WTC11 (cell line): Measurements from ENCODE around the gene HNRNPAB. TPM values are rescaled to one million over a fixed set of nuclear protein-coding genes. Genes with fewer than 3 reads are reported as not detected.
A peak's percentile ranks its signal among the peaks of the same experiment; 100 is the strongest.

Experiments used
- ATAC-seq: fragments of 200-7000 bp; cut with Tn5 transposase; 2 replicates; pipeline ENCODE4 v1.10.0; 2021; ENCODE audit warnings: mild to moderate bottlenecking, moderate library complexity
- CTCF ChIA-PET: fragments of 300-600 bp; sonication (Branson Sonifier 250); formaldehyde crosslinking; loops from one replicate; lab custom pipeline; 2021; ENCODE audit warnings: antibody characterized with exemption; lab: Charles Lee
- POLR2A ChIA-PET: fragments of 350-600 bp; sonication (Branson Sonifier 250); formaldehyde crosslinking; loops from one replicate; lab custom pipeline; 2021; ENCODE audit warnings: antibody characterized with exemption; lab: Charles Lee
- DNase-seq: peaks from one replicate; pipeline ENCODE4 v3.0.0; 2021; ENCODE audit warnings: low spot score
- H3K27ac Mint-ChIP-seq: 2 replicates; pipeline ENCODE4 v1.8.0; 2021; ENCODE audit warnings: mixed read lengths
- H3K27me3 Mint-ChIP-seq: 2 replicates; pipeline ENCODE4 v1.8.0; 2021; ENCODE audit warnings: low read depth, mild to moderate bottlenecking, moderate library complexity, mixed read lengths
- H3K36me3 Mint-ChIP-seq: 2 replicates; pipeline ENCODE4 v1.8.0; 2021; ENCODE audit warnings: mixed read lengths
- H3K4me1 Mint-ChIP-seq: 2 replicates; pipeline ENCODE4 v1.8.0; 2022; ENCODE audit warnings: mixed read lengths
- H3K4me3 Mint-ChIP-seq: 2 replicates; pipeline ENCODE4 v1.8.0; 2021; ENCODE audit warnings: mild to moderate bottlenecking, moderate library complexity, mixed read lengths
- H3K9me3 Mint-ChIP-seq: 2 replicates; pipeline ENCODE4 v1.8.0; 2021; ENCODE audit warnings: mixed read lengths
- AR ChIP-seq: fragments of 250-450 bp; sonication (Bioruptor Pico); IDR thresholded peaks from 2 replicates; pipeline ENCODE4 v1.9.0; 2021; ENCODE audit warnings: mild to moderate bottlenecking
- ATF2 ChIP-seq: sonication (generic); formaldehyde crosslinking; IDR thresholded peaks from 2 replicates; pipeline ENCODE4 v1.8.1; 2022; ENCODE audit warnings: low read depth, missing genetic modification reagents, borderline replicate concordance
- ATF3 ChIP-seq: sonication (generic); formaldehyde crosslinking; conservative IDR thresholded peaks from 2 replicates; pipeline ENCODE4 v1.8.1; 2022; ENCODE audit warnings: mild to moderate bottlenecking, missing genetic modification reagents
- ERG ChIP-seq: fragments of 250-450 bp; sonication (Bioruptor Pico); IDR thresholded peaks from 2 replicates; pipeline ENCODE4 v1.8.0; 2021; ENCODE audit warnings: mild to moderate bottlenecking
- FOXP4 ChIP-seq: sonication (generic); formaldehyde crosslinking; IDR thresholded peaks from 2 replicates; pipeline ENCODE4 v1.8.0; 2022; ENCODE audit warnings: mild to moderate bottlenecking, missing genetic modification reagents
- GABPB1 ChIP-seq: sonication (generic); formaldehyde crosslinking; IDR thresholded peaks from 2 replicates; pipeline ENCODE4 v1.8.1; 2023; ENCODE audit warnings: mild to moderate bottlenecking, missing genetic modification reagents
- MAX ChIP-seq: sonication (generic); formaldehyde crosslinking; IDR thresholded peaks from 2 replicates; pipeline ENCODE4 v1.8.0; 2022; ENCODE audit warnings: mild to moderate bottlenecking, missing genetic modification reagents
- MXD4 ChIP-seq: fragments of 250-450 bp; sonication (Bioruptor Pico); IDR thresholded peaks from 2 replicates; pipeline ENCODE4 v1.8.0; 2021; ENCODE audit warnings: mild to moderate bottlenecking, moderate library complexity, borderline replicate concordance
- NFATC4 ChIP-seq: fragments of 250-450 bp; sonication (Bioruptor Pico); IDR thresholded peaks from 2 replicates; pipeline ENCODE4 v1.9.0; 2021; ENCODE audit warnings: mild to moderate bottlenecking
- NR1H2 ChIP-seq: sonication (generic); formaldehyde crosslinking; IDR thresholded peaks from 2 replicates; pipeline ENCODE4 v1.9.0; 2021; ENCODE audit warnings: mild to moderate bottlenecking, moderate library complexity, missing genetic modification reagents
- PRRX2 ChIP-seq: fragments of 250-450 bp; sonication (Bioruptor Pico); IDR thresholded peaks from 2 replicates; pipeline ENCODE4 v1.8.0; 2021; ENCODE audit warnings: mild to moderate bottlenecking
- TCF7 ChIP-seq: sonication (generic); formaldehyde crosslinking; IDR thresholded peaks from 2 replicates; pipeline ENCODE4 v1.8.0; 2022; ENCODE audit warnings: mild to moderate bottlenecking, low read depth, missing genetic modification reagents, moderate library complexity
- USF2 ChIP-seq: sonication (generic); formaldehyde crosslinking; IDR thresholded peaks from 2 replicates; pipeline ENCODE4 v1.8.1; 2023; ENCODE audit warnings: mild to moderate bottlenecking, missing genetic modification reagents, moderate library complexity
- ZNF219 ChIP-seq: sonication (generic); formaldehyde crosslinking; IDR thresholded peaks from 2 replicates; pipeline ENCODE4 v1.8.0; 2023; ENCODE audit warnings: missing genetic modification reagents, mild to moderate bottlenecking, borderline replicate concordance
- ZNF532 ChIP-seq: fragments of 250-450 bp; sonication (Bioruptor Pico); IDR thresholded peaks from 2 replicates; pipeline ENCODE4 v1.9.0; 2021; ENCODE audit warnings: mild to moderate bottlenecking, borderline replicate concordance
- ZNF671 ChIP-seq: fragments of 250-450 bp; sonication (Bioruptor Pico); IDR thresholded peaks from 2 replicates; pipeline ENCODE4 v1.8.0; 2021; ENCODE audit warnings: mild to moderate bottlenecking
- ZSCAN18 ChIP-seq: fragments of 250-450 bp; sonication (Bioruptor Pico); IDR thresholded peaks from 2 replicates; pipeline ENCODE4 v2.1.2; 2022; ENCODE audit warnings: mild to moderate bottlenecking, moderate library complexity
- total RNA-seq: library from RNA; stranded (reverse); gene quantifications from 3 replicates; pipeline ENCODE4 v1.2.3, GENCODE V29; 2021

The HNRNPAB gene
- total RNA-seq, 1 experiment from 2014 or later, result 457 TPM

- ATAC-seq (peak; percentile 2), DNase-seq (no peak)
- ChIA-PET POLR2A (interaction anchor here (1.1 to 2.2 kb wide), 5 partner anchors 8 to 32 kb away, joined by 3 to 12 read pairs (median 8); partner anchors contain the start of gene HNRNPAB), CTCF (interaction anchor here (1.2 to 1.6 kb wide), 4 partner anchors 15 to 136 kb away, joined by 3 to 4 read pairs (median 4); no protein-coding TSS in a partner anchor)
- TF ChIP-seq NFATC4 (no peak; the same call in none of the 2 replicates), ZNF532 (peak; percentile 75), GABPB1 (CRISPR knock-in tag) (no peak), ERG (CRISPR knock-in tag) (peak; percentile 42; the same call in 1 of the 2 replicates), PRRX2 (CRISPR knock-in tag) (0 out of 2 replicates have a peak, but pooled peaks have one; percentile 62), MXD4 (CRISPR knock-in tag) (no peak), ZNF671 (CRISPR knock-in tag) (no peak)
- H3K36me3 Mint-ChIP-seq, result peaks cover 84% of the 10 kb centered on the region
- peaks cover 18% of the 10 kb centered on the region for H3K4me1 Mint-ChIP-seq
- H3K4me3 Mint-ChIP-seq, result no peak overlapping the region
- no peak overlapping the region for H3K27ac Mint-ChIP-seq
- no peaks in the 10 kb centered on the region for H3K27me3 Mint-ChIP-seq
- H3K9me3 Mint-ChIP-seq, result no peaks in the 10 kb centered on the region
Observed at GRCh38 chr5:178212241-178213002, 8.1 kb downstream of the HNRNPAB start.

GRCh38 chr5:178213003-178213461 lies 8.7 kb downstream of the HNRNPAB start:
- Mint-ChIP-seq H3K4me3 (no peak overlapping the region), H3K27ac (peak overlapping the region; percentile 38; the same call in 1 of the 2 replicates), H3K36me3 (peaks cover 78% of the 10 kb centered on the region), H3K9me3 (no peaks in the 10 kb centered on the region), H3K27me3 (no peaks in the 10 kb centered on the region), H3K4me1 (peaks cover 13% of the 10 kb centered on the region)
- ATAC-seq (no peak), DNase-seq (no peak)
- ChIA-PET CTCF (interaction anchor here (1.3 to 1.6 kb wide), 3 partner anchors 22 to 137 kb away, joined by 3 to 4 read pairs (median 4); no protein-coding TSS in a partner anchor), POLR2A (interaction anchor here (1.3 to 2.2 kb wide), 4 partner anchors 9 to 59 kb away, joined by 3 to 12 read pairs (median 9); partner anchors contain the start of genes HNRNPAB and NHP2)
- TF ChIP-seq MAX (CRISPR knock-in tag), result no peak
- no peak for TF ChIP-seq TCF7 (CRISPR knock-in tag)
- TF ChIP-seq FOXP4 (CRISPR knock-in tag), result no peak
- TF ChIP-seq AR (CRISPR knock-in tag), result peak; percentile 38; the same call in 1 of the 2 replicates
- TF ChIP-seq NR1H2 (CRISPR knock-in tag), result no peak
- TF ChIP-seq ATF2 (CRISPR knock-in tag), result no peak
- no peak for TF ChIP-seq ZNF219 (CRISPR knock-in tag)
- TF ChIP-seq ATF3, result peak; percentile 41; the same call in 1 of the 2 replicates
- no peak for TF ChIP-seq USF2 (CRISPR knock-in tag)
- no peak for TF ChIP-seq ZSCAN18 (CRISPR knock-in tag)
